OCI-LY3 (cell line): Measurements from ENCODE around the gene DST.

Source experiments
- EZH2phosphoT487 ChIP-seq: fragments of 200-600 bp; shearing (Covaris generic); IDR thresholded peaks from 2 replicates; pipeline ENCODE4 v1.6.1; 2018; ENCODE audit warnings: antibody characterized with exemption, mixed run types, low read depth
- TF ChIP-seq, protein P1 (sequence below): fragments of 200-600, 300-600 bp; sonication (generic); IDR thresholded peaks from 2 replicates; pipeline ENCODE4 v1.5.1; 2014; ENCODE audit warnings: antibody characterized with exemption, low read length, low read depth

DNA sequence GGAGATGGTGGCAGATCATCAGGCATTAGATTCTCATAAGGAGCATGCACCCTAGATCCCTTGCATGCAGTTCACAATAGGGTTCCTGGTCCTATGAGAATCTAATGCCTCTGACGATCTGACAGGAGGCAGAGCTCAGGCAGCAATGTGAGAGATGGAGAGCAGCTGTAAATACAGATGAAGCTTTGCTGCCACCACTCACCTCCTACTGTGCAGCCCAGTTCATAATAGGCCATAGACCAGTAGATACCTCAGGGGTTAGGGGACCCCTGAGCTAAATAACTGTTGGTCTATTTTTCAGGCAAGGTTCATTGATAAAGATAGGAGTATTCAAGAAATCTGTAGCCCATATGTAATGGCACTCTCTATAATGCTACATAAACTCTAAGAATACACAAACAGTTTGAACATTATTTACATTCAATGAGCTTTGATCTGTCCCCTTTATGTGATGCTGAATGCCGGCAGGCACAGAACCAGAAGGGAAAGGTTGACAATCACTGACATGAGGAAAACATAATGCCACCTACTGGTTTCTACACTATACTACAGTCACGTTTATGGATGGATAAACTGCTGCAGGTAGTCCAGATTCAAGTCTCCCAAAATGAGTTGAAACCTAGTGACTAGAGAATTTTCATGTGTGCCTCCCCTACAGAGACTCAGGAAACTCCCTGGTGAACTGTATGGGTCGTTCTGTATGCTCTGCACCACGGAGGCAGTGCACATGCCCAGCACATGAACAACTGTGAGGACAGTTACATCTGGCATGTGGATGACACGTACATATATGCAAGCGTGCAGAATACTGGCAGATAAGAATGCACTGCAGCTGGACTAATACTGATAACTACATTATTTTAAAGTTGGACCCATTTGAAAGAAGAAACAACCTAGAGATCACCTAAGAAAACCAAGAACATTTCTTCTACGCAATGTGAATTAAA lies 72.0 kb downstream of the DST start:
- TF ChIP-seq, protein P1, sequence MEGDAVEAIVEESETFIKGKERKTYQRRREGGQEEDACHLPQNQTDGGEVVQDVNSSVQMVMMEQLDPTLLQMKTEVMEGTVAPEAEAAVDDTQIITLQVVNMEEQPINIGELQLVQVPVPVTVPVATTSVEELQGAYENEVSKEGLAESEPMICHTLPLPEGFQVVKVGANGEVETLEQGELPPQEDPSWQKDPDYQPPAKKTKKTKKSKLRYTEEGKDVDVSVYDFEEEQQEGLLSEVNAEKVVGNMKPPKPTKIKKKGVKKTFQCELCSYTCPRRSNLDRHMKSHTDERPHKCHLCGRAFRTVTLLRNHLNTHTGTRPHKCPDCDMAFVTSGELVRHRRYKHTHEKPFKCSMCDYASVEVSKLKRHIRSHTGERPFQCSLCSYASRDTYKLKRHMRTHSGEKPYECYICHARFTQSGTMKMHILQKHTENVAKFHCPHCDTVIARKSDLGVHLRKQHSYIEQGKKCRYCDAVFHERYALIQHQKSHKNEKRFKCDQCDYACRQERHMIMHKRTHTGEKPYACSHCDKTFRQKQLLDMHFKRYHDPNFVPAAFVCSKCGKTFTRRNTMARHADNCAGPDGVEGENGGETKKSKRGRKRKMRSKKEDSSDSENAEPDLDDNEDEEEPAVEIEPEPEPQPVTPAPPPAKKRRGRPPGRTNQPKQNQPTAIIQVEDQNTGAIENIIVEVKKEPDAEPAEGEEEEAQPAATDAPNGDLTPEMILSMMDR: peak; percentile 78
- TF ChIP-seq EZH2phosphoT487: no peak
